HK-2 (cell line): ENCODE data around the gene OR4E1.
"Not testable (repeated sequence)": the region's sequence is repeated elsewhere in the genome, so short reads cannot be mapped to it uniquely, and the experiment has no call there.

ENCODE experiments used
- DNase-seq: peaks from one replicate; pipeline ENCODE4 v3.0.0-alpha.2; 2018; ENCODE audit not compliant: unreplicated experiment

The OR4E1 gene

GRCh38 chr14:21653331-21653885 lies 20.2 kb downstream of the OR4E1 start, which contains the start of gene OR4E2:
Gene OR4E2, plus strand, starts transcription at chr14:21653835. Its CDS starts 11,248 bp downstream, at chr14:21665083.
- DNase-seq = no peak

GRCh38 chr14:21652209-21652808 lies 21.3 kb downstream of the OR4E1 start:
- DNase-seq = no peak

GRCh38 chr14:21647380-21647779 lies 26.2 kb downstream of the OR4E1 start:
- DNase-seq = no peak

GRCh38 chr14:21643407-21643806 lies 30.2 kb downstream of the OR4E1 start:
- DNase-seq = no peak

GRCh38 chr14:21642683-21643082 lies 30.9 kb downstream of the OR4E1 start:
- no peak for DNase-seq

- no peak for DNase-seq
These were observed 38.8 kb downstream of the OR4E1 start, which contains the start of gene OR10G2 for GRCh38 chr14:21634840-21635239. Gene OR10G2, minus strand, starts transcription at chr14:21634940. Its CDS starts 98 bp downstream, at chr14:21634842.

GRCh38 chr14:21631084-21631483 lies 42.5 kb downstream of the OR4E1 start:
- DNase-seq = no peak

GRCh38 chr14:21630503-21630902 lies 43.1 kb downstream of the OR4E1 start:
- not testable (repeated sequence) for DNase-seq

- no peak for DNase-seq
These were observed 47.0 kb downstream of the OR4E1 start for GRCh38 chr14:21626491-21627230.
